Cerebellar cortex (tissue), 1 donor: ENCODE results near the gene DUSP1.
A peak's percentile ranks its signal among the peaks of the same experiment; 100 is the strongest.
"Not testable (repeated sequence)": the region's sequence is repeated elsewhere in the genome, so short reads cannot be mapped to it uniquely, and the experiment has no call there.

ENCODE experiments used
- DNase-seq: peaks from one replicate; pipeline ENCODE4 v3.0.0-alpha.2; 2015; ENCODE audit warnings: low spot score

The DUSP1 gene

DNA sequence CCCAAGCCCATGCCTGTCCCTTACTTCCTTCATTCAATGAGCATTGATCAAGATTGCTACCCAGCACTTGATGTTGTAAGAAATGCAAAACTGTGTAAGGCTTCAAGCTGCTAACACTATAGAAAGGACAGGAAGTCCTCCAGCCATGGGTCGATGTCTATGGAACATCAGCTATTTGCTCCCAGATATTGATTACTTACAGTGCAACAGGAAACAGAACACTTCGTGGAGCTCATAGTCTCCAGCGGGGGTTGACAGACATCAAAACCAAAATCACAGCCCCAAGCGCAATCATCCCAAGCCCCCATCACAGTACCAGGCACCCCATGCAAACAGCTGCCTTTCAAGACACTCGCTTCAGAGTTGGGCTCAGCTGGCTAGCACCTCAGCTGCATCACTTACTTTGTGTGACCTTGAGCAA lies 26.8 kb upstream of the DUSP1 start:
- no peak for DNase-seq

DNA sequence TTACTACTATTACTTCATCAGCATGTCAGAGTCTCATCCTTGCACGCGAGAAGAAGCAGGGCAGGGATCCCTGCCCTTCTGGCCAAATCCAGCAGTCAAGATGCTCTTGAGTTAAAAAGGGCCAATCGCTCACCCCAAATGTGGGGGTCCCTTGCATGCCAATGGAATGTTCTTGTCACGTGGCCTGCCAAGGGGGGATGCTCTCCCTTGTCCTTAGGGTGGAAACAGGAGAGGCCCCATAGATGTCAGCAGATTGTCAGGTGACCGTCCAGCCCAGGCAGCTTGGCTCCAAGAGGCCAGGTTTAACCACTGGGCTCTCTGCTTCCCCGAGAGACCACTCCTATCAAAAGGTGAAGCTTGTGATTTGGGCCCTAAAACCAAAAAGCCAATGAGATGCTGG lies 25.3 kb upstream of the DUSP1 start:
- DNase-seq, result no peak

DNA sequence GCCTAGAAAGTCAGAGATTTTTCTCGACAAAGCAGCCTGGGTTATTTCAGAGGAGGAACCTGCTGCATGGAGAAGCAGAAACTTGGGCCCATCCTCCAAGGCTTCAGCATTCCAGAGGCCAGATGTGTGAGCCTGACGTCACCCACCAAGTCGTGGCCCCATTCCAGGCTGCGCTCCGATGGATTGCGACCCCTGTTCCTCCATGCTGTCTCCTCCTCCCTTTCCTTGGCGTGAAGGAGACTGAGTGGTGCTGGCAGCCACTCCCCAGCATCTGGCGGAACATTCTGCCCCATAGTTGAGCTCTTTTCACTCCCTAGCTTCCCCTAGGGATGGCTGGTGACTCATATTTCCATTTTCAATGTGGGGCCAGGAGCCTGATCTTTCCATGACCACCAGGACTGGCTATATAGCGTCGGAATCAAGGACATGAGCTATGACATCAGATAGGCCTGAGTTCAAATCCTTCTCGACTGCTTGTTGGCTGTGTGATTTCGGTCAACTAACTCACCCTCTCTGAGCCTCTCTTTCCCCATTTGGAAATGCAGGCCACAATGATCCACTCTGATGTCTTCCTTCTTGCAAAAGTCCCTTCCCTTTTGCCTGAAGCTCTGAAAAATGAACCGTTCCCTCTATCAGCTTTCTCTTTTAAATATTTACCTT lies 24.5 kb upstream of the DUSP1 start:
- DNase-seq, result no peak

DNA sequence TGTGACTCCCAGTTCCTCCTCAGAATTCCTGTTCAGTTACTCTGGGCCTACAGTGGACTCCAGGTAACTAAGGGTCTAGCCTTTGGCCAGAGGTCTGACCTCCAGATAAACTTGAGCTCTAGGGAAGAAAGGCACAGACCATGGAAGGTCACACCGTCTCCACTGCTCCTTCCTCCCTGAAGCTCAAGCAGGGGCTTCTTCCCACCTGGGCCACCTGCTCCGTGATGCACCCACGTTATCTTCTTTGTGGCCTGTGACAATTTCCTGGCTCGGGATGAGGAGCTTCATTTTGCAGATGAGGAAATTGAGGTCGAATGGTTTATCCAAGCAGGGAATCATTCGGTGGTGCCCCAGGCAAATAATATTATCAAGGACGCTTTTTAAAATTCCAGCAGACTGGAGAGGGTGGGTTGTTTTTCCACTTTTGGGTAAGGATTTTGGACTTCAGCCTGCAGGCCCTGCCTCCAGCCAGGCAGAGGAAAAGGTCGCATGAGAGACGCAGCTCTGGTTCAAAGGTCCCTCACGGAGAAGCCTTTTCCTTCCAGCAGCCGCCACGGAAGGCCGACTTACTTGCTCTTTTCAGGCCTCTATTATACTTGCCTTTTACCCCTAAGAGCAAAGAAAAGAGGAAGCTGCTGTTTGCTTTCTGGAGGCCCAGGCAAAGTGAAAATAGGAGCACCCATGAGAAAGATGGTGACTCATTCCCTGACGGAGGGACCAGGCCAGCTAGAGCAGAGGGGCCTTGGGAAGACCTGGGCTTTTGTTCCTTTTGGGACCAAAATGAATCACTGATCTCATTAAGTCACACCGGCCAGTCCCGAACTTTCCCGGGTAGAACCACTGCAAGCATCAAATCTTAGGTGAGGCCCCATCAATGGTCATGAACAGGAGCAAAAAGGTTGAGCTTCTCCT lies 22.8 kb upstream of the DUSP1 start:
- DNase-seq, result no peak

DNA sequence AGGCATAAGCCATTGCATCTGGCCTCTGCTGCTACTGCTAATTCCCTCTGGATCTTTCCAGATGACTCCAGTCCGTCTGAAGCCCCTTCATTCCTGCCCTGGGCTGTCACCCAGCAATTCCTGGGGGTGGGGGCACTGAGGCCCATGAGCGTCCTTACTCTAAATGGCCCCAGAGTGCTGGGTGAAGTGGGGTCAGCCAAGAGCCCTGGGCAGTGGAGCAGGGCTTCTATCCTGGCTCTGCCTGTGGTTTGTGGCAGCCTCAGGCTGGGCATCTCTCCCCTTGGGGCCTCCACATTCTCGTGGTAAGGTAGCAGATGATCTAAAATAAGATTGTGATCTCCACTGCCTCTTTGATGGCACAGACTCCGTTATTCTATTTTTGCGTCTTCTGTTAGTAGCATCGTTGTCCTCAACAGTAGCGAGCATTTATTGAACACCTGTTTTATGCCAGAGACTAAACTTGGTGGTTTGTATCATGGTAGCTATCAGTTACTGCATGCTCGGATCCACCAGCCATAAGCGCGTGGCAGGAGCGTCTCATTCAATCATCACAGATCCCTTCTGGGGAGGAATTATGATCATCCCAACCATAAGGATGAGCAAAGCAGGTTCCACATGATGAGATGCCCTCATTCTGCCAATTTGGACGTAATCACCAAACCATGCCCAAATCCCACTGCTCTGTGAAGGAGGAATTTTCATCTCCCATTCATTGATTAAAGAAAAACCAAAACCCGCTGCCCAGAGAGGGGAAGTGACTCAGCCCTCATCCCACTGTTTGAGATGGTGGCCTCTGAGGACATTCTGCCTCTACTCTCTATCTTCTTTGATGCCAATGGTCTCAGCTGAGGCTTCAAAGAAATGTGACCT lies 21.9 kb upstream of the DUSP1 start:
- no peak for DNase-seq

DNA sequence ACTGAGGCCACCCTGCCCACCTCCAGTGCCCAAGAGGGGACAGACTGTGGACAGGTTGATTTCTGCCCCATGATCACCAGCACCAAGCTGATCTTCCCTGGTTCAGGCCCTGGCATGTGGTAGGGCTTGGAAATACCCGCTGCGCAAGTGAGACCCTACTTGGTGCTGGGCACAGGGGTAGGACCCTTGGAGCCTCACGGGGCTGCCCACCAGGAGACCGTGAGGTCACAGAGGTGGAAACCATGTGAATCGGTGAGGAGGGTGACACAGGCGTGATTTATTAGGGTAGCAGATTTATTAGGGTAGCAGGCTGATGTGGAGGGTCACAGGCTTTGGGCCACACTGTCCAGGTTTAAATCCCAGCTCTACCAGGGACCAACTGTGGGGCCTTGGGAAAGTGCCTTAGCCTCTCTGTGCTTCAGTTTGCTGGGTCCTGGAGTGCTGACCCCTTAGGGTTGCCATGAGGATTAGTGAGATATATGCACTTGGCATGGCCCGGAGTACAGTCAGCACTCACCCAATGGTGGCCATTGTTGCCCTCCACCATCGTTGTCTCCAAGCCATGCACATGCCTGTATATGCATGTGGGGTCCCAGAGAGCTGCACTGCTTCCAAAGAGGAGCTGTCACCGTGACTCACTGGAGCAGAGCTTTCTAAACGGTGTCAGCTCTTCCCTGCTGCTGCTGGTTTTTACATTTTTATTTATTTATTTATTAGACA lies 20.9 kb upstream of the DUSP1 start:
- no peak for DNase-seq

DNA sequence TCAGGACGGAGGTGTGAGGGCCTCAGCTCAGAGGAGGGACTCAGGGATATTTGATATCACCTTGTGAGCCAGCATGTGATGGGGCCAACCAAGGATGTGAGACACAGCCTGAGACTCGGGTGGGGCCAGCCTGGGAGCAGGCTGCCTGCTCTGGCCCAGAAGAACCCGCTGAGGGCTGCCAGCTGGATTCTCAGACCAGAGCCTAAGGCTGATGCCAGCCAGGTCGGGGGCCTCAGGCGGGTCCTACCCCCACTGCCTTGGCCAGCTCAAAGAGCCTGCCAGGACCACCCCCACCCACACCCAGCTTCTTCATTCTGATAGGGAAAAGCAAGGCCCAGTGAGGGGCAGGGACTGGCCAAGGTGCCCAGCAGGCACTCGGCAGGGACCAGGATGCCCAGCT lies 20.3 kb upstream of the DUSP1 start:
- no peak for DNase-seq

DNA sequence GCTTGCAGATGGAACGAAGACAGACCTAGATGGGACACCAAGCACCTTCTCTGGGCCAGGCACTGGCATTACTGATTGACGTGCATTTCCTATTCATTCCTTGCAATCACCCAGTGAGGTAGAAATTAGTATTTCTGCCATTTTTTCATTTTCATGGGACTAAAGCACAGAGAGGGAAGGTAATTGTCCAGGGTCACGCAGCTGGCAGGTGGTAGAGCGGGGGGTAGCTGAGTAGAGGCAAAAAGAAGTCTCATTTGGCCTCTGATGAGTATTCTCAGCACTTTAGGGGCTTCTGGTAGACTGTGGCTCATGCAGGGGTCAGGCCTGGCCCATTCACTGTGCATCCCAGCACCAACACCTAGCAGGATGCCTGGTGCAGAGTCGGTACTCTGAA lies 19.5 kb upstream of the DUSP1 start:
- no peak for DNase-seq

DNA sequence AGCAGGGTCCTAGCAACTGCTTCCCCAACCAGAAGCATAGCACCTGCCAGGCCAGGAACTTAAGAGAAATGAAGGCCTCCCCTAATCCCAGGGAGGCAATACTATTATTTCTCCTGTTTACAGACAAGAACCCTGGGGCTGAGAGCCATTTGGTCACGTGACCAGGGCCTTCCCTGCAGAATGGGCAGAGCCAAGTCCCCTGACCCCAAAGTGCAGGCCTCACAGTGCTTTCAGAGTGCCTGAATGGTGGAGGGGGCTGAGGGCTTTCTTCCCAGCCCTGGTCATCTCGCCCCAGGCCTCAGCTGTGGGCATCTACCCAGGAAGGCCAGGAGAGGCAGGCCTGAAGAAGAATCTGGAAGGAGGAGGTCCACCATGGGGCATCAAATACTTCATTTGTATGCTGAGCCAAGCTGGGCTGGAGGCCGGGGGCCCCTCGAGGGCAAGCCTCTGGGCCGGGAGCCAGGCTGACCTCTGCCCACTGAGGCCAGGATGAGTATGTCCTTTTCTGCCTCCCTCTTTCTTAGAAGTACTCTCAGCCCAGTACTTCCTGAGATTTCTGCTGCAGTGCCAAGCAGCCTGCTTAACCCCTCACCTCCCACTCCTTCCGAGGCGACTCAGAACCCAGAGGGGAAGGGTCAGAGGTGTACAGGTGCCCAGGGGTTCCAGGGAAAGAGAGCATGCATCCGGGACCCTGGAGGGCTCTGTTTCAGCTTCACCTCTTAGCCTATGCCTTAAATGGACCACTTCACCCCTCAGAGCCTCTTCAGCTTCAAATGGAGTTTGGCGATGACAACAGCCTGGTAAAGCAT lies 18.9 kb upstream of the DUSP1 start:
- no peak for DNase-seq

DNA sequence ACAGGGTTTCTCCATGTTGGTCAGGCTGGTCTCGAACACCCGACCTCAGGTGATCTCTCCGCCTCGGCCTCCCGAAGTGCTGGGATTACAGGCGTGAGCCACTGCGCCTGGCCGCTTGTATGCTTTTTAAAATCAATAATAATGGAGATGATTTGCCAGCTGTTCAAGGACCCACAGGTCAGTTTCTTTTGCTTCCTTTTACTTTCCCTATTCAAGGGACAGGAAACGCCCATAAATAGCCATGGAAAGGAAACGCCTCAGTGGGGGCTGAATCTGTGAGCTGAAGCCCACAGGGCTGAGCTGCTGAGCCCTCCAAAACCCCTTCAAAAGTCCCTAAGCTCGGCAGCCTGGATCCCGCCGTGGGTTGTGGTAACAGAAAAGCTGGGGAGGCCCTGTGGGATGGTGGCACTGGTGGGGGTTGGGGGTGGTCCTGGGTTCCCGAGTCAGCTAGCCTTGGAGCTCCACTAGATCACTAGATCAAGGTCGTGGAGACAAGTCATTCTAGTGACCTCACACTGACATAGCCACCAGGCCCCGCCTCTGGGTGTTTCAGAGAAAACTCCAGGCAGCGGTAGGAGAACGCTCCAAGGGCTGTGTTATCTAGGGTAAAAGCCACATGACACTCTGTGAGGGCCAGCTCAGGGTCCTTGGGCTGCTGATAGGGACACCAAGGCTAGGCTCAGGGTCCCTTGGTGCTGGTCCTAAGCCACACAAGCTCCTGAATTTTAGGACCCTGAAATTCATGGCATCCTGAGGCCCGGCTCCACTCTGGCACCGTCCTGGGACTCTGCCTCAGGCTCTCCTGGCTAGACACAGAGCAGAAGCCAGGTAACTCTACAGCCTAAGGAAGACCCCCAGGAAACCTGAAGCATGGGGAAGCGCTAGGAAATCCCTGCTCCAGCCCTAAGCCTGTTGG lies 18.0 kb upstream of the DUSP1 start:
- DNase-seq, result no peak

DNA sequence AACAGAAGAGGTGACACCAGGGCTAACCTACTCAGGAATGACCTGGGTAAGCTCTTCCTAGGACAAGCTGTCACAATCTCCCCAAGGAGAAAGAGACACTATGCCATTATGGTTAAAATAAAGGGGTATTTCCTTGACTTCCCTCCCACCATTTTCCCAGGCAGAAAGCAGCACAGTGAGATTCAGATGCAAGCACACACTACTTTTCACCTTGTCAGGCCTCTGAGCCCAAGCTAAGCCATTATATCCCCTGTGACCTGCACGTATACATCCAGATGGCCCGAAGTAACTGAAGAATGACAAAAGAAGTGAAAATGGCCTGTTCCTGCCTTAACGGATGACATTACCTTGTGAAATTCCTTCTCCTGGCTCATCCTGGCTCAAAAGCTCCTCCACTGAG lies 16.5 kb upstream of the DUSP1 start:
- not testable (repeated sequence) for DNase-seq

DNA sequence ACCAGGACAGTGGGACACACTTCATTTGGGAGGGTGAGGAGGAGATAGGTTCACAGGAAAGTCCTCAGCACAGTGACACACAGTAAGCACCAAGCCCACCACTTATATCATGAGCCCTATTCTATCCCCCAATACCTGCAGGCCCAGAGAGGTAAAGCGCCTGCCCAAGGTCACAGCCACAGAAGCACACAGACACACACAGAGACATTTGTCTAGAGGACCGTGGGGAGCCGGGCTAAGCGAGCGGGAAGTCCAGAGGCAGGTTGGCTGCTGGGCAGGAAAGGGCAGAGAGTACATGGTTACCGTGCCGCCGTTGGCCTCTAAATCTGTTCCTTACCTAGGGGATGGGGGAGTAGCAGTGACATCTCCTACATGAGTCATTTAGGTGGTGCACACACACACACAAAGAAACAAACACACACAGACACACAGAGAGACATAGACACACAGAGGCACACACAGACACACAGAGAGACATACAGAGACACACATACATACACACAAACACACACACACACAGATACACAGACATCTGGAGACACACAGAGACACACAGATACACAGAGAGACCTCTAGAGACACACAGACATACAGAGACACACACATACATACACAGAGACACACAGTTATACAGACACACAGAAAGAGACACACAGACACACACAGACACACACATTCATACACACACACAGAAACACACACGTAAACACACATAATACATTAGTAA lies 15.9 kb upstream of the DUSP1 start:
- DNase-seq, result peak; percentile 36

DNA sequence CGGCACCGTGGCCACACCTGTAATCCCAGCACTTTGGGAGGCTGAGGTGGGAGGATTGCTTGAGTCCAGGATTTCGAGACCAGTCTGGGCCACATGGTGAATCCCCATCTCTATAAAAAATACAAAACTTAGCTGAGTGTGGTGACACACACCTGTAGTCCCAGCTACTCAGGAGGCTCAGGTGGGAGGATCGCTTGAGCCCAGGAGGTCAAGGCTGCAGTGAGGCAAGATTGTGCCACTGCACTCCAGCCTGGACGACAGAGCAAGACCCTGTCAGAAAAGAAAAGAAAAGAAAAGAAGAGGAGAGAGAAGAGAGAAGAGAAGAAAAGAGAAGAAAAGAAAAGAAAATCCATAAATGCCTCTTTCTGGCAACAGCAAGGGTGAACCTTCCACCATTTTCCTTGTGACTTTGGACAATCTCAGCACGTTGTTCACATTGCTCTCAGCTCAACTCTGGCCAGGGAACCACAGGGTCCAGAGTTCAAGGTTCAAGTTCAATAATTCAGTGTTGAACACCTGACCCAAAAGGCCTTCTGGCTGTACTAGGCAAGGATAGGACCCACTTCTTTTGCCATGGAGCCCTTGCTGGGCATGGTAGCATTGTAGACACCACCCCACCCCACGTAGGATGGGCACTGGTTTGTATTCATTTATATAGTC lies 14.6 kb upstream of the DUSP1 start:
- DNase-seq, result no peak

DNA sequence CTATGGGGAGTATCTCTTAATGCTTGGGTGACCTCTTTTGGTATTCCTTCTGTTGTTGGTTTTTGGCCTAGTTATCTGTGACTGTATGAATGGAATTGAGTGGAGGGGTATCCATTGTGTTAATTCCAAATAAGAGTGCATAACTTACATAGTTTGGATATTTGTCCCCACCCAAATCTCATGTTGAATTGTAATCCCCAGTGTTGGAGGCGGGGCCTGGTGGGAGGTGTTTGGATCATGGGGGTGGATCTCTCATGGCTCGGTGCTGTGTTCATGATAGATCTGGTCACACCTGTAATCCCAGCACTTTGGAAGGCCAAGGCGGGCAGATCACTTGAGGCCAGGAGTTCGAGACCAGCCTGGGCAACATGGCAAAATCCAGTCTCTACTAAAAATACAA lies 13.2 kb upstream of the DUSP1 start:
- not testable (repeated sequence) for DNase-seq

DNA sequence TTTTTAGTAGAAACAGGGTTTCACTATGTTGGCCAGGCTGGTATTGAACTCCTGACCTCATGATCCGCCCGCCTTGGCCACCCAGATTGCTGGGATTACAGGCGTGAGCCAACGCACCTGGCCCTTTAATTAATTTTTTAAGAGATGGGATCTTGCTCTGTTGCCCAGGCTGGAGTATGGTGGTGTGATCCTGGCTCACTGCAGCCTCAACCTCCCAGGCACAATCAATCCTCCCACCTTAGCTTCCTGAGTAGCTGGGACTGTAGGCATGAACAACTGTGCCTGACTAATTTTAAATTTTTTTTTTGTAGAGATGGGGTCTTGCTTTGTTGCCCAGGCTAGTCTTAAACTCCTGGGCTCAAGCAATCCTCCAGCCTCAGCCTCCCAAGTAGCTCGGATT lies 12.3 kb upstream of the DUSP1 start:
- not testable (repeated sequence) for DNase-seq

DNA sequence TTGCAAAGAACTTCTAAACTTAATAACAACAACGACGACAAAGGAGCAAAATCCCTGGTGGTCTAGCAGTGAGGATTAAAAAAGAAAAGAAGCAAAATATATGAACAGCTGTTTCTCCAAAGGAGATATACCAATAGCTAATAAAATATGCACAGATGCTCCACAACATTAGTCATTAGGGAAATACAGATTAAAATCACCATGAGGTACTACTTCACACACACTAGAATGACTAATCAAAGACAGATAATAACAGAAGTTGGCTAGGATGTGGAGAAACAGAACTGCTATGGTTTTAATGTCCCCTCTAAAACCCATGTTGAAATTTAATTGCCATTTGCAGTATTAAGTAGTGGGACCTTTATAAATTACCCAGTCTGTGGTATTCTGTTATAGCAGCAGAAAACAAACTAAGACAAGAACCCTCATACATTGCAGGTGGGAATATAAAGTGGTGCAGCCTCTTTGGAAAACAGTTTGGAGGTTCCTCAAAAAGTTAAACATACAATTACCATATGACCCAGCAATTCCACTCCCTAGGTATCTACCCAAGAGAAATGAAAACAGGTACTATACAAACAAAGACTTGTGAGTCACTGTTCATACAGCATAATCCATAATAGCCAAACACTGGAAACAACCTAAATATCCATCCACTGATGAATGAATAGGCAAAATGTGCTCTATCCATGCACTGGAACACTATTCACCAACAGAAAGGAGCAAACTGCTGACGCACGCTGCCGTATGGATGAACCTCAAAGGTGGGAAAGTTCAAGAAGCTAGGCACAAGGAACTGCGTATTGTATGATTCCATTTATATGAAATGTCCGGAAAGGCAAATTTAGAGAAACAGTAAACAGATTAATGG lies 11.4 kb upstream of the DUSP1 start:
- no peak for DNase-seq

DNA sequence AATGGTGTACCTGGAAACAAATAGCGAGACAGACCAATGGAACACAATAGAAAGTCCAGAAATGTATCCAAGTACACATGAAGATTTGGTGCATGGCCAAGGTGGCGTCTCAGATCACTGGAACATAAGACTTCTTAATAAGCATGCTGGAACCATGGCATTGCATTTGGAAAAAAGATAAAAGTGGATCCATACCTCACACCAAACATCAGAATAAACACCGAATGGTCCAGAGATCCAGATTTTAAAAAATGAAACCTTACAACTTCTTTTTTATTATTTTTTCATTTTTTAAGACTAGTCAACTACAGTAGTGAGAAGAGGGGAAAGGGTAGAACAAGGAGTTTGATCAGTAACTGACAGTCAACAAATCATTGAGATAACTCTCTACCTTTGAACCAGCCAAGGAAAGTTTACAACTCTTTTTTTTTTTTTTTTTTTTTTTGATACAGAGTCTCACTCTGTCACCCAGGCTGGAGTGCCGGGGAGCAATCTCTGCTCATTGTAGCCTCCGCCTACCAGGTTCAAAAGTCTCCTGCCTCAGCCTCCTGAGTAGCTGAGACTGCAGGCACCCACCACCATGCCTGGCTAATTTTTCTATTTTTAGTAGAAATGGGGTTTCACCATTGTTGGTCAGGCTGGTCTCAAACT lies 8.8 kb upstream of the DUSP1 start:
- DNase-seq, result no peak
